Measurements from ENCODE around the gene MIPOL1.

- TF ChIP-seq POLR2A (IDR thresholded peaks at IDR 0.05; ENCODE audit: borderline replicate concordance, extremely low read depth, insufficient read depth, insufficient read length) (no peak), CTCF (IDR thresholded peaks at IDR 0.05 in 2 of 3, conservative IDR thresholded peaks at IDR 0.05 in 1 of 3; ENCODE audit: borderline replicate concordance in 1 of 3, insufficient read depth in 1 of 3, low read depth in 2 of 3, low read length in 2 of 3) (no peak), ZNF274 (IDR thresholded peaks at IDR 0.05; ENCODE audit: low read depth, low read length) (no peak), FOSL1 (IDR thresholded peaks at IDR 0.05; ENCODE audit: low read depth) (no peak), EZH2 (IDR thresholded peaks at IDR 0.05) (no peak), CBX3 (IDR thresholded peaks at IDR 0.05; ENCODE audit: low read depth) (no peak), RAD21 (IDR thresholded peaks at IDR 0.05; ENCODE audit: low read depth) (no peak)
Measured at GRCh38 chr14:37213016-37213415, 15.3 kb downstream of the MIPOL1 start.

All from HCT116 (cell line).